GM12878 (cell line): ENCODE data around the gene KCNH5. TPM values are rescaled to one million over a fixed set of nuclear protein-coding genes. Genes with fewer than 3 reads are reported as not detected.

ENCODE experiments used
- ATAC-seq: fragments of 200-7000 bp; cut with Tn5 transposase; 3 replicates; pipeline ENCODE4 v1.9.1; 2020; ENCODE audit warnings: mild to moderate bottlenecking, moderate library complexity
- BruUV-seq: library from RNA; stranded (reverse); fragments of 400-500 nt; replicated peaks from 2 replicates; lab custom pipeline; 2021; lab: Mats Ljungman, UMichigan
- CTCF ChIA-PET: fragments of 300-600 bp; sonication (Branson Sonifier 250); formaldehyde crosslinking; extraction: SDS; loops from one replicate; lab custom pipeline; 2021; ENCODE audit warnings: inconsistent platforms; lab: Yijun Ruan, JAX
- POLR2A ChIA-PET: fragments of 350-600 bp; formaldehyde crosslinking; extraction: SDS; loops from one replicate; lab custom pipeline; 2021; ENCODE audit warnings: inconsistent platforms; lab: Charles Lee
- RAD21 ChIA-PET: fragments of 300-600 bp; sonication (Branson Sonifier 250); formaldehyde crosslinking; loops from one replicate; lab custom pipeline; 2023; ENCODE audit warnings: antibody characterized with exemption; ENCODE audit not compliant: unreplicated experiment; lab: Charles Lee
- SMC1A ChIA-PET: fragments of 300-600 bp; sonication (Branson Sonifier 250); formaldehyde crosslinking; loops from one replicate; lab custom pipeline; 2023; ENCODE audit not compliant: unreplicated experiment, uncharacterized antibody; lab: Charles Lee
- DNase-seq: peaks from one replicate; pipeline ENCODE4 v3.0.0-alpha.2; 2011; ENCODE audit warnings: low read depth, low spot score
- FAIRE-seq: peaks from 3 replicates; lab custom pipeline; 2011; peaks lifted over from hg19 to GRCh38; lab: Jason Lieb, UNC
- H2AFZ ChIP-seq: 2 replicates; pipeline ENCODE4 v1.6.0; 2011; ENCODE audit warnings: low read depth, low read length, control low read depth; ENCODE audit not compliant: control insufficient read depth
- H3K27ac ChIP-seq: 2 replicates; pipeline ENCODE4 v1.5.1; 2011; ENCODE audit warnings: control low read depth; ENCODE audit not compliant: control insufficient read depth, insufficient read depth
- H3K27me3 ChIP-seq, 2 experiments: replicated peaks in 1 of 2; 2 replicates each; pipeline versions ENCODE4 v1.6.0 to v1.6.1; 2011; ENCODE audit warnings: low read length in 1 of 2; ENCODE audit not compliant: control insufficient read depth in 2 of 2, insufficient read depth in 2 of 2
- H3K36me3 ChIP-seq, 2 experiments: 2 replicates each; pipeline ENCODE4 v1.5.1; 2011; ENCODE audit warnings: low read length in 1 of 2; ENCODE audit not compliant: control insufficient read depth in 2 of 2, insufficient read depth in 2 of 2
- H3K4me1 ChIP-seq: 2 replicates; pipeline ENCODE4 v1.6.1; 2011; ENCODE audit warnings: mild to moderate bottlenecking, low read length, moderate library complexity, mixed read lengths; ENCODE audit not compliant: control insufficient read depth, insufficient read depth
- H3K4me2 ChIP-seq: 2 replicates; pipeline ENCODE4 v1.6.0; 2011; ENCODE audit warnings: control low read depth; ENCODE audit not compliant: control insufficient read depth, insufficient read depth
- H3K4me3 ChIP-seq: fragments of 200-600 bp; sonication (generic); 2 replicates; pipeline ENCODE4 v1.5.1; 2016
- H3K79me2 ChIP-seq: 2 replicates; pipeline ENCODE4 v1.6.0; 2011; ENCODE audit warnings: low read length; ENCODE audit not compliant: control insufficient read depth, insufficient read depth
- H3K9ac ChIP-seq: 2 replicates; pipeline ENCODE4 v1.8.0; 2011; ENCODE audit warnings: low read length, control low read depth, mixed read lengths; ENCODE audit not compliant: control insufficient read depth, insufficient read depth
- H3K9me3 ChIP-seq: replicated peaks from 3 replicates; pipeline ENCODE4 v1.5.1; 2011; ENCODE audit warnings: mild to moderate bottlenecking, low read length; ENCODE audit not compliant: control insufficient read depth, insufficient read depth
- H4K20me1 ChIP-seq: 2 replicates; pipeline ENCODE4 v1.6.0; 2011; ENCODE audit not compliant: control insufficient read depth, insufficient read depth
- ATF7 ChIP-seq: fragments of 450-650 bp; IDR thresholded peaks from 2 replicates; pipeline ENCODE4 v1.6.1; 2016; ENCODE audit warnings: low read depth, mild to moderate bottlenecking
- CTCF ChIP-seq, 3 experiments: IDR thresholded peaks in 2 of 3; conservative IDR thresholded peaks in 1 of 3; 2 replicates each; pipeline ENCODE4 v1.5.1; 2011; ENCODE audit warnings: low read depth in 3 of 3, low read length in 3 of 3, mild to moderate bottlenecking in 3 of 3, control low read depth in 2 of 3, moderate library complexity in 2 of 3, inconsistent platforms in 1 of 3, mixed read lengths in 1 of 3; ENCODE audit not compliant: control insufficient read depth in 2 of 3, insufficient read depth in 1 of 3; ENCODE audit errors: extremely low read depth in 1 of 3
- ESRRA ChIP-seq: IDR thresholded peaks from 2 replicates; pipeline ENCODE4 v1.6.1; 2012; ENCODE audit warnings: mild to moderate bottlenecking, low read length, improper control_type of control experiment
- HSF1 ChIP-seq: fragments of 150-350 bp; IDR thresholded peaks from 2 replicates; pipeline ENCODE4 v1.6.1; 2014; ENCODE audit warnings: mild to moderate bottlenecking, low read depth, low read length
- MLLT1 ChIP-seq: fragments of 450-650 bp; IDR thresholded peaks from 2 replicates; pipeline ENCODE4 v1.6.1; 2016; ENCODE audit warnings: mild to moderate bottlenecking
- MYB ChIP-seq: fragments of 150-350 bp; IDR thresholded peaks from 2 replicates; pipeline ENCODE4 v1.6.1; 2014; ENCODE audit warnings: mild to moderate bottlenecking, low read depth, low read length, borderline replicate concordance
- RCOR1 ChIP-seq: conservative IDR thresholded peaks from 2 replicates; pipeline ENCODE4 v1.6.1; 2012; ENCODE audit warnings: low read depth, low read length, improper control_type of control experiment
- RELA ChIP-seq: fragments of 450-650 bp; IDR thresholded peaks from 2 replicates; pipeline ENCODE4 v1.8.0; 2014; ENCODE audit warnings: borderline replicate concordance; ENCODE audit not compliant: partially characterized antibody
- SMC3 ChIP-seq: IDR thresholded peaks from 2 replicates; pipeline ENCODE4 v1.6.1; 2011; ENCODE audit warnings: low read length, improper control_type of control experiment, borderline replicate concordance
- SREBF1 ChIP-seq: IDR thresholded peaks from 2 replicates; pipeline ENCODE4 v1.6.1; 2012; ENCODE audit warnings: mild to moderate bottlenecking, low read length
- ZNF622 ChIP-seq: fragments of 450-650 bp; IDR thresholded peaks from 2 replicates; pipeline ENCODE4 v1.6.1; 2017; ENCODE audit warnings: mild to moderate bottlenecking, inconsistent platforms
- in situ Hi-C: fragments of 300-500 bp; cut with MboI; formaldehyde crosslinking; loops from 9 replicates; pipeline ENCODE4 v1.14.3; 2018; ENCODE audit warnings: mixed read lengths
- intact Hi-C: fragments of 100-400 bp; cut with micrococcal nuclease; formaldehyde crosslinking; loops from one replicate; pipeline ENCODE4 v1.14.2; 2022; ENCODE audit not compliant: unreplicated experiment
- polyA plus RNA-seq, 11 experiments: library from polyadenylated mRNA; depleted of rRNA in 4 of 11; unstranded in 6 of 11; stranded (reverse) in 5 of 11; fragments of >200 nt; fragmentation: Nextera tagmentation in 4 of 11; fragmentation: Illumina TruSeq in 1 of 11; extraction: Ambion mirVana in 4 of 11; extraction: Trizol in 1 of 11; gene quantifications; 1 replicate in 1 of 11; 2 replicates in 10 of 11; pipeline versions ENCODE4 v1.2.1 to v1.2.3, GENCODE V29; 2011 to 2016; ENCODE audit warnings: inconsistent platforms in 2 of 11, missing spikeins in 2 of 11, low read depth in 1 of 11
- total RNA-seq, 4 experiments: library from RNA; depleted of rRNA in 3 of 4; stranded (reverse); fragments of >200 nt in 3 of 4; fragmentation: Illumina TruSeq in 1 of 4; extraction: Trizol in 1 of 4; gene quantifications; 2 replicates each; pipeline versions ENCODE4 v1.2.1 to v1.2.3, GENCODE V29; 2013 to 2021
- TF ChIP-seq, protein P1 (sequence below): fragments of 450-650 bp; conservative IDR thresholded peaks from 2 replicates; pipeline ENCODE4 v1.6.1; 2017; ENCODE audit warnings: mild to moderate bottlenecking, moderate library complexity
- TF ChIP-seq, protein P2 (sequence below): fragments of 450-650 bp; IDR thresholded peaks from 2 replicates; pipeline ENCODE4 v1.6.1; 2017; ENCODE audit warnings: mild to moderate bottlenecking
- TF ChIP-seq, protein P3 (sequence below): IDR thresholded peaks from 2 replicates; pipeline ENCODE4 v1.6.1; 2011; ENCODE audit warnings: borderline replicate concordance, low read depth, mild to moderate bottlenecking, moderate library complexity, low read length; ENCODE audit not compliant: insufficient read depth, poor library complexity, severe bottlenecking

Gene KCNH5
- total and polyA plus RNA-seq, 10 of the 15 experiments (the other 5 are each of a cell fraction or from before 2014, with no cell fraction given), result under 0.01 to 0.04 (median 0.04) TPM; not detected in 7

DNA sequence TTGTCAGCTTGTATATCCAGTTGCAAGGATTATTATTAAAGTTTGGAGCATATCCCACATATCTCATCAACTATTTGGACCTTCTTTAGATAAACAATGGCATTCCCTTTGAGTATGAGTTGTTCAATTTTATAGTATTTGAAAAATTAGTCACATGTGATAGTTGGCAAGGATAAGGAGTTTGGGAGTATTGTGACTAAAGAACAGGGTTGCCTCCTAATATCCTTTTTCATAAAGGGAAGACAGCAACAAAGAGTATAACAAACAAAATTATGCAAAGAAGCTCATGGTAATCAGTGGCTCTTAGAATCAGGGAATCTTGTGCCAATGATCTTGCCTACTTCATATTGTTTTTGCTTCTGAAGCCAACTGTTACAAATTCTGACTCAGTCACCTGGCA, 31.2 kb upstream of the KCNH5 start:
- no peaks in the 10 kb centered on the region for H3K9me3 ChIP-seq
- SMC1A ChIA-PET, result no interaction called here
- no peak for TF ChIP-seq MLLT1
- TF ChIP-seq, protein P1, sequence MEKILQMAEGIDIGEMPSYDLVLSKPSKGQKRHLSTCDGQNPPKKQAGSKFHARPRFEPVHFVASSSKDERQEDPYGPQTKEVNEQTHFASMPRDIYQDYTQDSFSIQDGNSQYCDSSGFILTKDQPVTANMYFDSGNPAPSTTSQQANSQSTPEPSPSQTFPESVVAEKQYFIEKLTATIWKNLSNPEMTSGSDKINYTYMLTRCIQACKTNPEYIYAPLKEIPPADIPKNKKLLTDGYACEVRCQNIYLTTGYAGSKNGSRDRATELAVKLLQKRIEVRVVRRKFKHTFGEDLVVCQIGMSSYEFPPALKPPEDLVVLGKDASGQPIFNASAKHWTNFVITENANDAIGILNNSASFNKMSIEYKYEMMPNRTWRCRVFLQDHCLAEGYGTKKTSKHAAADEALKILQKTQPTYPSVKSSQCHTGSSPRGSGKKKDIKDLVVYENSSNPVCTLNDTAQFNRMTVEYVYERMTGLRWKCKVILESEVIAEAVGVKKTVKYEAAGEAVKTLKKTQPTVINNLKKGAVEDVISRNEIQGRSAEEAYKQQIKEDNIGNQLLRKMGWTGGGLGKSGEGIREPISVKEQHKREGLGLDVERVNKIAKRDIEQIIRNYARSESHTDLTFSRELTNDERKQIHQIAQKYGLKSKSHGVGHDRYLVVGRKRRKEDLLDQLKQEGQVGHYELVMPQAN, result no peak
- TF ChIP-seq SREBF1, result no peak
- no peak for TF ChIP-seq CTCF (IDR thresholded peaks at IDR 0.05 in 2 of 3, conservative IDR thresholded peaks at IDR 0.05 in 1 of 3; ENCODE audit: control insufficient read depth in 2 of 3, extremely low read depth in 1 of 3, insufficient read depth in 1 of 3, low read depth in 3 of 3, low read length in 3 of 3)
- no peak for TF ChIP-seq ATF7
- TF ChIP-seq RELA, result no peak
- TF ChIP-seq MYB, result no peak
- TF ChIP-seq RCOR1, result no peak
- no peak for TF ChIP-seq ZNF622
- TF ChIP-seq, protein P2, sequence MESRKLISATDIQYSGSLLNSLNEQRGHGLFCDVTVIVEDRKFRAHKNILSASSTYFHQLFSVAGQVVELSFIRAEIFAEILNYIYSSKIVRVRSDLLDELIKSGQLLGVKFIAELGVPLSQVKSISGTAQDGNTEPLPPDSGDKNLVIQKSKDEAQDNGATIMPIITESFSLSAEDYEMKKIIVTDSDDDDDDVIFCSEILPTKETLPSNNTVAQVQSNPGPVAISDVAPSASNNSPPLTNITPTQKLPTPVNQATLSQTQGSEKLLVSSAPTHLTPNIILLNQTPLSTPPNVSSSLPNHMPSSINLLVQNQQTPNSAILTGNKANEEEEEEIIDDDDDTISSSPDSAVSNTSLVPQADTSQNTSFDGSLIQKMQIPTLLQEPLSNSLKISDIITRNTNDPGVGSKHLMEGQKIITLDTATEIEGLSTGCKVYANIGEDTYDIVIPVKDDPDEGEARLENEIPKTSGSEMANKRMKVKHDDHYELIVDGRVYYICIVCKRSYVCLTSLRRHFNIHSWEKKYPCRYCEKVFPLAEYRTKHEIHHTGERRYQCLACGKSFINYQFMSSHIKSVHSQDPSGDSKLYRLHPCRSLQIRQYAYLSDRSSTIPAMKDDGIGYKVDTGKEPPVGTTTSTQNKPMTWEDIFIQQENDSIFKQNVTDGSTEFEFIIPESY, result no peak
- no peak for TF ChIP-seq HSF1
- no peak for TF ChIP-seq ESRRA
- TF ChIP-seq SMC3, result no peak
- TF ChIP-seq, protein P3, sequence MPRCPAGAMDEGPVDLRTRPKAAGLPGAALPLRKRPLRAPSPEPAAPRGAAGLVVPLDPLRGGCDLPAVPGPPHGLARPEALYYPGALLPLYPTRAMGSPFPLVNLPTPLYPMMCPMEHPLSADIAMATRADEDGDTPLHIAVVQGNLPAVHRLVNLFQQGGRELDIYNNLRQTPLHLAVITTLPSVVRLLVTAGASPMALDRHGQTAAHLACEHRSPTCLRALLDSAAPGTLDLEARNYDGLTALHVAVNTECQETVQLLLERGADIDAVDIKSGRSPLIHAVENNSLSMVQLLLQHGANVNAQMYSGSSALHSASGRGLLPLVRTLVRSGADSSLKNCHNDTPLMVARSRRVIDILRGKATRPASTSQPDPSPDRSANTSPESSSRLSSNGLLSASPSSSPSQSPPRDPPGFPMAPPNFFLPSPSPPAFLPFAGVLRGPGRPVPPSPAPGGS, result no peak

More for the DNA sequence above, 31.2 kb upstream of the KCNH5 start:
- H3K27me3 ChIP-seq, result no peaks in the 10 kb centered on the region
- H2AFZ ChIP-seq, result no peak overlapping the region
- DNase-seq (no peak), FAIRE-seq (no peak), ATAC-seq (no peak)
- ChIA-PET CTCF (interaction anchor here (0.6 kb wide), 1 partner anchor 332 kb away, joined by 3 read pairs; no protein-coding TSS in a partner anchor), RAD21 (no interaction called here), POLR2A (no interaction called here)
- no peak overlapping the region for H3K4me3 ChIP-seq
- BruUV-seq, result no TSS peak
- intact Hi-C loops, result no loop called here
- H3K27ac ChIP-seq, result no peak overlapping the region
- no peak overlapping the region for H3K4me2 ChIP-seq
- no peaks in the 10 kb centered on the region for H3K79me2 ChIP-seq
- H4K20me1 ChIP-seq, result no peaks in the 10 kb centered on the region
- no peaks in the 10 kb centered on the region for H3K36me3 ChIP-seq
- no peaks in the 10 kb centered on the region for H3K4me1 ChIP-seq
- in situ Hi-C loops, result no loop called here
- H3K9ac ChIP-seq, result no peak overlapping the region
